Frontal cortex (tissue), 4 donors: ENCODE results near the gene ATOH8. TPM values are rescaled to one million over a fixed set of nuclear protein-coding genes. Genes with fewer than 3 reads are reported as not detected.

ENCODE experiments used
- DNase-seq, 2 donors: peaks; one replicate each; pipeline ENCODE4 v3.0.0; 2012; ENCODE audit warnings: low spot score in 2 of 2
- FAIRE-seq: peaks from 2 replicates; lab custom pipeline; 2012; peaks lifted over from hg19 to GRCh38; lab: Jason Lieb, UNC
- total RNA-seq: library from RNA; depleted of rRNA; stranded (reverse); fragments of >200 nt; gene quantifications from one replicate; pipeline ENCODE4 v1.2.3, GENCODE V29; 2014
- donor health status: control.
- donor health status: control.
- donor health status: control.

The ATOH8 gene
- total RNA-seq, 1 donor from 2014 or later: 2.0 TPM

GRCh38 chr2:85780316-85781012 is 26.7 kb downstream of the ATOH8 start:
- no peak for DNase-seq

DNA sequence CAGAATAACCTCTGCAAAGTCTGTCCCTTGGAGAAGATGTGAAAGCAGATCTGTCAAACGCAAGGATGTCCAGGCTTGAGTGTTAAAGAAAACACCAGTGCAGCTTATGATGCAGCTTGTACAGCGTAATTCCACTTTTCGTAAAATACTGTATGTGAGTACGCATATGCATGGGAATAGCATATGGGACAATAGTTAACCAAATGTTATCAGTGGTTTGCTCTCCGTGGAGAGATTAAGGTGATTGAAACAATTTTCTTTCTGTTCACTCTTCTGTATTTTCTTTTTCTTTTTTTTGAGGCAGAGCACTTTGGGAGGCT is 27.2 kb downstream of the ATOH8 start:
- DNase-seq: no peak

More at GRCh38 chr2:85780316-85781012, 26.7 kb downstream of the ATOH8 start:
- no peak for FAIRE-seq

DNA sequence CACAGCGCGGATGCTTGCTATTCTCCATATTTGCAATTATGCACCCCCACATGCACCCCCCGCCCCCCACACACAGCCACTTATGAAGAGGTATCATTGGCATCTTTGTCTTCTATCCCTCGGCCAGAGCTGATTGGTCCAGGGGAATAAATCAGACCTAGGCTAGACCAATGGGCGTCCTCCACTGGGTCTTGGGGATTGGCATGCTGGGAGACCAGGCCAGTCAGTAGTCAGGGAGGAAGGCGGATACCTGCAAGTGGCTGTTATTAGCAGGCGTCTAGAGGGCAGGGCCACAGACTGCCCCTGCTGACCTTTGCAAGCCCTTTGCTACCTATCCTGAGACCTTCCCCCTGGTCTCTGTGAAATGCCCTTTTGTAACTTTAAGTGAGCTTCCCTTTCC is 30.0 kb downstream of the ATOH8 start:
- DNase-seq: no peak
- FAIRE-seq: no peak

More for the DNA sequence above, 27.2 kb downstream of the ATOH8 start:
- FAIRE-seq: no peak

DNA sequence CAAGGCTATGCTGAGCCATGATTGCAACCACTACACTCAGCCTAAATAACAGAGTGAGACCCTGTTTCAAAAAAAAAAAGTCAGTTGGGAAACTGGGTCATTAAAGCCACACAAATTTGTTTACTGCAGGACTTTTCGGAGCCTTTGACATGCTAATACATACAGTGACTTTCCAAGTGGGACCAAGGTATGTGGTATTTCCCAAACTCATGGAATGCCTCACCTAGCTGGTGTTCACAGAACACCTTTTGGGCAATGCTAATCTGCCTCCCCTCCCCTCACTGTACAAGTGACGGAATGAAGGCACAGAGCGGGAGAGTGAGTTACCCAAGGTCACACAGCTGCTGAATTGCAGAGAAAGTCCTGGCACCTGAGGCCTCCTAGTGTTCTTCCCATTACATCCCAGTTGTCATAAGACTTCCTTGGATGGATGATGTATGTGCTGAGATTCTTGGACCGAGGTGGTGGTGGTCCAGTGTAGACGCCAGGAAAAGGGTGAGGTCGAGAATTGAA is 30.7 kb downstream of the ATOH8 start:
- DNase-seq (no peak), FAIRE-seq (no peak)

DNA sequence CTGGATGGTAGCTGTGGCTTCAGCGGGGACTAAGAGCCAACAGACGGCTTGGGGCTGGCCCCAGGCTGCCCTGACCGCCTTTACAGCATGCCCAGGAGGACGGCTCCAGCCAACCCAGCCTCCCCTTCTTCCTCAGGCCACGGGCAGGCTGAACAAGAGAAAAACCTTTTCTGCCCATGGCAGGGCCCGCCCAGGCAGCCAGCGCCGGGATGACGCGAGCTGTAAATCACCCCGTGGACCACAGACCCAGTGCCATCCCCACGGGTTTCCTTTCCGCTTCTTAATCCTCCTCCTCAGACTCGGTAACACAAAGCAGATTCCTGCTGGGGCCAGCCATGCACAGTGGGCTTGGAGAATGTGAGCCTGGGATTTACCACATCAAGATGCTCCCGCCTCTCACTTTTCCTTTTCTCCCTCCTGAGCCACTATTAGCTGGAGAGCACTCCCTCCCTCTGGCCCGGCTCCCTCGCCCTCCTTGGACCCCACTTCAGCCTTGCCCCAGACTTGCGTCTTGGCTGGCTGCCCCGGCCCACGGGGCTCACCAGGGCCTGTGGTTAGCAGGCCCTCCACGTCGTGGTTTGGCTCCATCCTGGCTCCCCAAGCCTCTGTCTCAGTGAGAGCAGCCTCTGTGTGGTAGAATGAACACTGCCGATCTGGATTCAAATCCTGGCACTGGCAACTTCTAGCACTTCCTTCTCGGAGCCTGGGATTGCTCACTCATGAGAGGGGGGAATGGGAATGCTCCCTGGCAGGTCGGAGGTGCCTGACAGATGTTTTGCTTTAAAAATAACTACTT is 31.4 kb downstream of the ATOH8 start:
- DNase-seq (no peak), FAIRE-seq (no peak)

- DNase-seq (no peak), FAIRE-seq (no peak)
Observed at GRCh38 chr2:85785871-85786270, 32.1 kb downstream of the ATOH8 start.

- no peak for FAIRE-seq
- no peak for DNase-seq
Observed at GRCh38 chr2:85786444-85786843, 32.7 kb downstream of the ATOH8 start.

DNA sequence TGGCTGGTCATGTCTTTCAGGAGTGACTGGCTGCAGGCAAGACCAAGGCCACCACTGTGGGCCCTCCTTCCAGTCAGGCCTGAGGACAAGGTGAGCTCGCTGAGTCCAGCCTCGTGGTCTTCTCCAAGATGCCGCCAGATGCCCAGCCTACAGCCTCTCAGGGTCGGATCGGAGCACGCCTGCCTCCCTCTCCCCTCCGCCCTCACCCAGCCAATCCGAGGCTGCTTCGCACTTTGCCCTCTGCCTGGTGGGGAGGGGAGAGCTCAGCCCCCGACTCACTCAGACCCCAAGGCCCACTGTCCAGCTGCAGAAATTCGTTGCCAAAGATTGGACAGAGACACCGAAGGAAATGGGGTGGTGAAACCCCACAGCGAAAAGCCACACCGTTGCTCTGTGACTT is 33.1 kb downstream of the ATOH8 start:
- FAIRE-seq (no peak), DNase-seq (no peak)

GRCh38 chr2:85787282-85787980 is 33.6 kb downstream of the ATOH8 start:
- FAIRE-seq: no peak

GRCh38 chr2:85787981-85788340 is 34.2 kb downstream of the ATOH8 start:
- no peak for FAIRE-seq
- DNase-seq: no peak

More at GRCh38 chr2:85787282-85787980, 33.6 kb downstream of the ATOH8 start:
- no peak for DNase-seq

GRCh38 chr2:85788603-85789002 is 34.8 kb downstream of the ATOH8 start:
- FAIRE-seq (no peak), DNase-seq (no peak)

GRCh38 chr2:85789271-85789670 is 35.5 kb downstream of the ATOH8 start:
- no peak for DNase-seq
- FAIRE-seq: no peak

GRCh38 chr2:85790032-85790431 is 36.2 kb downstream of the ATOH8 start:
- no peak for DNase-seq
- no peak for FAIRE-seq

DNA sequence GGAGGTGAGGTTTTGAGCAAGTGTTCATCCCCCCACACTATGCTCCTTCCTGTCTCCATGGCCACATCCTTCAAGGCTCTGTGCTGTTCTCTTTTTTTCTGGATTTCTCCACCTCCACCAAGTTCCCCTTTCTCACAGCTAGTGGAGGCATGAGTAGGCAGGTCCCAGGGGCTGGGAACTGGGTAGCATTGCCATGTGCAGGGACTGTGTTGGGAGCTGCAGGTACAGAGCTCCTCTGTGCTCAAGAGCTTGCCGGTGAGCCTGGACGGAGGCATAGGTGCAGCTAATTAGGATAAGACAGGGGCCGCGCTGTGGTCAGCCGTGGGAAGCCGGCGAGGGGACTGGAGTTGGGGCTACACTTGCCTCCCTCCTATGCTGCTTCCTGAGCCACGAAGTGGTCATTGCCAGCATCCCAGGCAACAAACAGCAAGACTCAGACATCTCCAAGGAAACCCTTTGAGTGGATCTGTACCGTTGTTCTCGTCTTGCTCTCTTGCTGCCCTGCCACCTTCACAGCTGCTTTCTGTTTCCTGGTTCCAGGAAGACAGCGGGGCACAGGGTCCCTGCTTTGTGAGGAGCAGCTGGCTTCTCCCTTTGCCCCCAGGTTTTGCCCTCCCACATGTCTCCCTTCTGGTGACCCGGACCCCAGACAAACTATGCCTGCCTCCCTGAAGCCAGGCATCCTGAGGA is 36.9 kb downstream of the ATOH8 start:
- FAIRE-seq (no peak), DNase-seq (no peak)

DNA sequence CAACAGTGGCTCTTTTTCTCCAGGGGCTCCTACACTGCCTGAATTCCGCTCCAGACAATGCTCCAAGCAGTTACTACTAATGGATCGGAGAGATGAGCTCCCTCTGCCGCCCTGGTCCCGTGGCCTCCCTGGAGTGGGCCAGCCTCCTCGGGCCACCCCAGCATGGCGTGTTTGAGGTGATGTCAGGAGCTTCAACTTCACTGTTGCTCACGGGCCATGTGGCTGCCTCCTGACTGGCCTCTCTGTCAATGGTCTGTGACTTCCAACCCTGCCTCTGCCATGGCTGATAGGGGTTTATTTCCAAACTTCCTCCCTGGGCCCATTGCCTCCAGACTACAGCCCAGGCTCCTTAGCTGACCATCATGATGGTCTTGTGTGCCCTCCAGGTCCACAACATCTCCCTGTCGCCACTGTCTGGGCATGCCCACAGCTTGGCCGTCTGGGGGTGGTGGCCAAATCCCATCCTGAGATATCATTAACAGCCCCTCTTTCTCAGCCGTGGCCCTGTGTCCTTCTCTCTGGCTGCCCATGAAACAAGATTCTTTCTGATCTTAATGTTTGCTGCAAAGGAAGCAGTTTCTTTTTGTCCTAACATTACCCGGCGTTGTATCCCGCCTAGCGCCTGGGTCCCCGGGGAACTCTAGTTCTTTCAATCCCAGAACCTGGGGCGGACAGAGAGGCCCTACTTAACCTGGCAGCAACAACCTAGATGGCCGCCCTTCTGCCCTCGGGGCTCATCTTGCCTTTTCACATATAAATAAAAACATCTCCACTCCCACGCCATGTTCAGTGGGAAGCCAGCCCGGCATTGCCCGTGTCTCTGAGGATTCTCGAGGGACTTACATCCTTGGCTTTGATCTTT is 38.1 kb downstream of the ATOH8 start:
- FAIRE-seq (no peak), DNase-seq (no peak)

- no peak for DNase-seq
- FAIRE-seq: no peak
Observed at GRCh38 chr2:85792783-85793441, 39.1 kb downstream of the ATOH8 start.

GRCh38 chr2:85793584-85793983 is 39.8 kb downstream of the ATOH8 start:
- DNase-seq (no peak), FAIRE-seq (no peak)

- FAIRE-seq (no peak), DNase-seq (no peak)
Observed at GRCh38 chr2:85794038-85794441, 40.2 kb downstream of the ATOH8 start.
